GM19468 (cell line): ENCODE measurements around the gene ZC3H15.

Experiments
- ATAC-seq: cut with Tn5 transposase; IDR thresholded peaks from one replicate; pipeline ENCODE4 v1.9.1; 2021; ENCODE audit warnings: mild to moderate bottlenecking, moderate library complexity, moderate number of reproducible peaks; ENCODE audit not compliant: unreplicated experiment; ENCODE audit errors: extremely low read depth

ZC3H15 gene

GRCh38 chr2:186535861-186536260 lies 49.8 kb downstream of the ZC3H15 start:
- no peak for ATAC-seq

GRCh38 chr2:186537019-186537418 lies 51.0 kb downstream of the ZC3H15 start:
- ATAC-seq: no peak

GRCh38 chr2:186540941-186541340 lies 54.9 kb downstream of the ZC3H15 start:
- ATAC-seq: no peak

- ATAC-seq: no peak
Measured at GRCh38 chr2:186542002-186542401, 55.9 kb downstream of the ZC3H15 start.

GRCh38 chr2:186543561-186544131 lies 57.6 kb downstream of the ZC3H15 start:
- ATAC-seq: no peak

GRCh38 chr2:186544255-186544675 lies 58.2 kb downstream of the ZC3H15 start:
- ATAC-seq: no peak

- no peak for ATAC-seq
Measured at GRCh38 chr2:186546846-186547245, 60.8 kb downstream of the ZC3H15 start.

GRCh38 chr2:186551323-186552050 lies 65.4 kb downstream of the ZC3H15 start:
- ATAC-seq: no peak

- ATAC-seq: no peak
Measured at GRCh38 chr2:186554429-186554828, 68.4 kb downstream of the ZC3H15 start.

- ATAC-seq: no peak
Measured at GRCh38 chr2:186554850-186555671, 69.0 kb downstream of the ZC3H15 start.

GRCh38 chr2:186558512-186559276 lies 72.6 kb downstream of the ZC3H15 start:
- no peak for ATAC-seq
